GM23338 (cell line): ENCODE measurements around the gene KRT79. TPM values are rescaled to one million over a fixed set of nuclear protein-coding genes. Genes with fewer than 3 reads are reported as not detected.
A peak's percentile ranks its signal among the peaks of the same experiment; 100 is the strongest.

Source experiments
- ATAC-seq: fragments of 200-7000 bp; cut with Tn5 transposase; 3 replicates; pipeline ENCODE4 v1.9.1; 2020
- DNase-seq: peaks from one replicate; pipeline ENCODE4 v3.0.0-alpha.2; 2015; ENCODE audit warnings: low spot score
- H2AFZ ChIP-seq: fragments of 200-600 bp; sonication (generic); 2 replicates; pipeline ENCODE4 v1.8.0; 2016; ENCODE audit warnings: antibody characterized with exemption, mild to moderate bottlenecking, moderate library complexity
- H3F3A ChIP-seq: fragments of 200-600 bp; sonication (generic); replicated peaks from 2 replicates; pipeline ENCODE4 v1.8.0; 2017; ENCODE audit warnings: antibody characterized with exemption, mixed run types, low read depth
- H3K27ac ChIP-seq: fragments of 200-600 bp; sonication (generic); 2 replicates; pipeline ENCODE4 v1.6.1; 2016; ENCODE audit warnings: low read depth
- H3K27me3 ChIP-seq: fragments of 200-600 bp; sonication (generic); 2 replicates; pipeline ENCODE4 v1.8.0; 2016; ENCODE audit warnings: mild to moderate bottlenecking, mixed run types, moderate library complexity; ENCODE audit not compliant: insufficient read depth
- H3K36me3 ChIP-seq: fragments of 200-600 bp; sonication (generic); 2 replicates; pipeline ENCODE4 v1.8.0; 2016; ENCODE audit warnings: mild to moderate bottlenecking; ENCODE audit not compliant: insufficient read depth
- H3K4me1 ChIP-seq: fragments of 200-600 bp; sonication (generic); 2 replicates; pipeline ENCODE4 v1.8.0; 2016; ENCODE audit warnings: mild to moderate bottlenecking, moderate library complexity; ENCODE audit not compliant: insufficient read depth
- H3K4me2 ChIP-seq: fragments of 200-600 bp; sonication (generic); 2 replicates; pipeline ENCODE4 v1.7.1; 2017; ENCODE audit warnings: mixed run types
- H3K4me3 ChIP-seq: fragments of 200-600 bp; sonication (generic); 2 replicates; pipeline ENCODE4 v1.6.1; 2016; ENCODE audit warnings: mixed run types
- H3K79me2 ChIP-seq: fragments of 200-600 bp; sonication (generic); replicated peaks from 2 replicates; pipeline ENCODE4 v1.8.0; 2017; ENCODE audit warnings: mild to moderate bottlenecking; ENCODE audit not compliant: insufficient read depth
- H3K9me2 ChIP-seq: fragments of 200-600 bp; sonication (generic); 2 replicates; pipeline ENCODE4 v1.8.0; 2017; ENCODE audit not compliant: insufficient read depth
- H4K20me1 ChIP-seq: fragments of 200-600 bp; sonication (generic); replicated peaks from 2 replicates; pipeline ENCODE4 v1.8.0; 2017; ENCODE audit warnings: mild to moderate bottlenecking; ENCODE audit not compliant: insufficient read depth
- H3K27ac Mint-ChIP-seq: 2 replicates; pipeline ENCODE4 v1.8.0; 2020; ENCODE audit warnings: inconsistent platforms, mild to moderate bottlenecking, moderate library complexity, mixed read lengths
- H3K27me3 Mint-ChIP-seq: 3 replicates; pipeline ENCODE4 v1.8.0; 2022; ENCODE audit warnings: low read depth, mild to moderate bottlenecking, moderate library complexity, mixed read lengths, inconsistent platforms; ENCODE audit not compliant: insufficient read depth, poor library complexity
- H3K36me3 Mint-ChIP-seq: 3 replicates; pipeline ENCODE4 v1.8.0; 2021; ENCODE audit warnings: low read depth, mild to moderate bottlenecking, inconsistent platforms, moderate library complexity, mixed read lengths
- H3K4me1 Mint-ChIP-seq: 3 replicates; pipeline ENCODE4 v1.8.0; 2020; ENCODE audit warnings: mild to moderate bottlenecking, inconsistent platforms, mixed read lengths
- H3K4me3 Mint-ChIP-seq: 3 replicates; pipeline ENCODE4 v1.8.0; 2021; ENCODE audit warnings: moderate library complexity, mild to moderate bottlenecking, inconsistent platforms, mixed read lengths
- H3K9me3 Mint-ChIP-seq: 3 replicates; pipeline ENCODE4 v1.8.0; 2020; ENCODE audit warnings: moderate library complexity, mild to moderate bottlenecking, inconsistent platforms, mixed read lengths
- CTCF ChIP-seq, 2 experiments: fragments of 200-600 bp in 1 of 2; sonication (generic) in 1 of 2; conservative IDR thresholded peaks; 2 replicates each; pipeline versions ENCODE4 v1.5.1 to v1.6.1; 2016 to 2017; ENCODE audit warnings: antibody characterized with exemption in 2 of 2, low read depth in 2 of 2, mild to moderate bottlenecking in 2 of 2, moderate library complexity in 1 of 2
- EZH2phosphoT487 ChIP-seq: fragments of 200-600 bp; sonication (generic); IDR thresholded peaks from one replicate; pipeline ENCODE4 v1.8.1; 2018; ENCODE audit warnings: antibody characterized with exemption; ENCODE audit not compliant: unreplicated experiment
- JUNB ChIP-seq: IDR thresholded peaks from one replicate; pipeline ENCODE4 v1.6.1; 2016; ENCODE audit warnings: antibody characterized with exemption; ENCODE audit not compliant: unreplicated experiment
- NANOG ChIP-seq: IDR thresholded peaks from 2 replicates; pipeline ENCODE4 v1.6.1; 2016; ENCODE audit warnings: antibody characterized with exemption, borderline replicate concordance
- REST ChIP-seq: IDR thresholded peaks from one replicate; pipeline ENCODE4 v1.6.1; 2018; ENCODE audit warnings: antibody characterized with exemption; ENCODE audit not compliant: unreplicated experiment
- STAT1 ChIP-seq: IDR thresholded peaks from one replicate; pipeline ENCODE4 v1.6.1; 2016; ENCODE audit warnings: antibody characterized with exemption; ENCODE audit not compliant: unreplicated experiment
- ZNF462 ChIP-seq: fragments of 250-450 bp; sonication (Bioruptor Pico); IDR thresholded peaks from 2 replicates; pipeline ENCODE4 v1.5.0; 2020; ENCODE audit warnings: mild to moderate bottlenecking, moderate library complexity
- polyA plus RNA-seq: library from polyadenylated mRNA; unstranded; fragments of >200 nt; fragmentation: Nextera tagmentation; extraction: Ambion mirVana; gene quantifications from 2 replicates; pipeline ENCODE4 v1.2.1, GENCODE V29; 2016
- total RNA-seq: library from RNA; depleted of rRNA; stranded (reverse); fragments of >200 nt; shearing (Covaris generic); gene quantifications from 2 replicates; pipeline ENCODE4 v1.2.3, GENCODE V29; 2014

The KRT79 gene
- total and polyA plus RNA-seq, 2 experiments from 2014 or later, result 0.21 TPM; not detected in 1

GRCh38 chr12:52806821-52807543, 27.1 kb downstream of the KRT79 start (continued):
- TF ChIP-seq CTCF (conservative IDR thresholded peaks at IDR 0.05; ENCODE audit: low read depth in 2 of 2), result no peak
- no peak for TF ChIP-seq NANOG
- no peak for TF ChIP-seq REST

GRCh38 chr12:52806169-52806811, 27.8 kb downstream of the KRT79 start:
- no peak for DNase-seq
- Mint-ChIP-seq H3K9me3 (no peaks in the 10 kb centered on the region), H3K27me3 (peaks cover 9% of the 10 kb centered on the region), H3K4me1 (peaks cover 21% of the 10 kb centered on the region), H3K4me3 (no peak overlapping the region), H3K36me3 (no peaks in the 10 kb centered on the region), H3K27ac (no peak overlapping the region)
- Histone ChIP-seq H3K4me3 (no peak overlapping the region), H3K36me3 (no peaks in the 10 kb centered on the region), H3K4me1 (peaks cover 16% of the 10 kb centered on the region), H3K79me2 (no peaks in the 10 kb centered on the region), H3K27ac (no peak overlapping the region), H3K4me2 (no peak overlapping the region), H3K9me2 (peaks cover 15% of the 10 kb centered on the region), H3K27me3 (no peaks in the 10 kb centered on the region), H3F3A (no peaks in the 10 kb centered on the region), H2AFZ (peak overlapping the region; percentile 9; the same call in 1 of the 2 replicates), H4K20me1 (no peaks in the 10 kb centered on the region)
- no peak for ATAC-seq
- no peak for TF ChIP-seq JUNB

GRCh38 chr12:52805739-52806138, 28.4 kb downstream of the KRT79 start:
- Histone ChIP-seq H3K4me2 (no peak overlapping the region), H4K20me1 (no peaks in the 10 kb centered on the region), H3K79me2 (no peaks in the 10 kb centered on the region), H2AFZ (peak overlapping the region; percentile 9), H3K4me1 (peaks cover 22% of the 10 kb centered on the region), H3K27me3 (no peaks in the 10 kb centered on the region), H3F3A (no peaks in the 10 kb centered on the region), H3K36me3 (no peaks in the 10 kb centered on the region), H3K9me2 (peaks cover 15% of the 10 kb centered on the region), H3K27ac (no peak overlapping the region), H3K4me3 (no peak overlapping the region)
- Mint-ChIP-seq H3K9me3 (no peaks in the 10 kb centered on the region), H3K27me3 (peaks cover 9% of the 10 kb centered on the region), H3K4me3 (no peak overlapping the region), H3K4me1 (peaks cover 26% of the 10 kb centered on the region), H3K36me3 (no peaks in the 10 kb centered on the region), H3K27ac (no peak overlapping the region)
- DNase-seq (no peak), ATAC-seq (no peak)
- TF ChIP-seq EZH2phosphoT487 (no peak), ZNF462 (CRISPR knock-in tag) (no peak), STAT1 (no peak)
